NAMALWA (cell line): ENCODE results near the gene FOCAD.
A peak's percentile ranks its signal among the peaks of the same experiment; 100 is the strongest.
"Not testable (repeated sequence)": the region's sequence is repeated elsewhere in the genome, so short reads cannot be mapped to it uniquely, and the experiment has no call there.

ENCODE experiments used
- DNase-seq: peaks from one replicate; pipeline ENCODE4 v3.0.0-alpha.2; 2015; ENCODE audit warnings: low spot score

FOCAD gene

GRCh38 chr9:20673537-20673936, 10.5 kb upstream of the FOCAD start:
- DNase-seq, result not testable (repeated sequence)

GRCh38 chr9:20681467-20681866, 2.6 kb upstream of the FOCAD start:
- DNase-seq, result no peak

- peak; percentile 79 for DNase-seq
Observed at GRCh38 chr9:20683351-20684034, 566 bp upstream of the FOCAD start.

GRCh38 chr9:20684875-20685696, 1.0 kb downstream of the FOCAD start:
- peak; percentile 19 for DNase-seq

- DNase-seq, result no peak
Observed at GRCh38 chr9:20685769-20686168, 1.7 kb downstream of the FOCAD start.

- no peak for DNase-seq
Observed at GRCh38 chr9:20689833-20690232, 5.8 kb downstream of the FOCAD start.

- no peak for DNase-seq
Observed at GRCh38 chr9:20692554-20692953, 8.5 kb downstream of the FOCAD start.

- DNase-seq, result no peak
Observed at GRCh38 chr9:20693068-20693467, 9.0 kb downstream of the FOCAD start.

GRCh38 chr9:20694248-20694647, 10.2 kb downstream of the FOCAD start:
- DNase-seq, result no peak

- DNase-seq, result no peak
Observed at GRCh38 chr9:20697021-20697719, 13.1 kb downstream of the FOCAD start.

GRCh38 chr9:20698782-20699181, 14.7 kb downstream of the FOCAD start:
- DNase-seq, result no peak

- no peak for DNase-seq
Observed at GRCh38 chr9:20701060-20701459, 17.0 kb downstream of the FOCAD start.

- DNase-seq, result no peak
Observed at GRCh38 chr9:20702570-20702969, 18.5 kb downstream of the FOCAD start.

- DNase-seq, result no peak
Observed at GRCh38 chr9:20703146-20703545, 19.1 kb downstream of the FOCAD start.

GRCh38 chr9:20707708-20708107, 23.6 kb downstream of the FOCAD start:
- no peak for DNase-seq

- no peak for DNase-seq
Observed at GRCh38 chr9:20713172-20713571, 29.1 kb downstream of the FOCAD start.

GRCh38 chr9:20714442-20715415, 30.7 kb downstream of the FOCAD start:
- no peak for DNase-seq

GRCh38 chr9:20722221-20722620, 38.2 kb downstream of the FOCAD start:
- no peak for DNase-seq

GRCh38 chr9:20725675-20726074, 41.6 kb downstream of the FOCAD start:
- no peak for DNase-seq

GRCh38 chr9:20726144-20726543, 42.1 kb downstream of the FOCAD start:
- DNase-seq, result no peak

GRCh38 chr9:20728493-20729220, 44.6 kb downstream of the FOCAD start:
- no peak for DNase-seq
